NCI-H2171 treated with DMSO at 0.1 percent for 48 hours (cell line): ENCODE data around the gene CXXC1.
"Not testable (repeated sequence)": the region's sequence is repeated elsewhere in the genome, so short reads cannot be mapped to it uniquely, and the experiment has no call there.

Source experiments
- DNase-seq: peaks from one replicate; lab custom pipeline; 2025; lab: John Stamatoyannopoulos, UW

Gene CXXC1

DNA sequence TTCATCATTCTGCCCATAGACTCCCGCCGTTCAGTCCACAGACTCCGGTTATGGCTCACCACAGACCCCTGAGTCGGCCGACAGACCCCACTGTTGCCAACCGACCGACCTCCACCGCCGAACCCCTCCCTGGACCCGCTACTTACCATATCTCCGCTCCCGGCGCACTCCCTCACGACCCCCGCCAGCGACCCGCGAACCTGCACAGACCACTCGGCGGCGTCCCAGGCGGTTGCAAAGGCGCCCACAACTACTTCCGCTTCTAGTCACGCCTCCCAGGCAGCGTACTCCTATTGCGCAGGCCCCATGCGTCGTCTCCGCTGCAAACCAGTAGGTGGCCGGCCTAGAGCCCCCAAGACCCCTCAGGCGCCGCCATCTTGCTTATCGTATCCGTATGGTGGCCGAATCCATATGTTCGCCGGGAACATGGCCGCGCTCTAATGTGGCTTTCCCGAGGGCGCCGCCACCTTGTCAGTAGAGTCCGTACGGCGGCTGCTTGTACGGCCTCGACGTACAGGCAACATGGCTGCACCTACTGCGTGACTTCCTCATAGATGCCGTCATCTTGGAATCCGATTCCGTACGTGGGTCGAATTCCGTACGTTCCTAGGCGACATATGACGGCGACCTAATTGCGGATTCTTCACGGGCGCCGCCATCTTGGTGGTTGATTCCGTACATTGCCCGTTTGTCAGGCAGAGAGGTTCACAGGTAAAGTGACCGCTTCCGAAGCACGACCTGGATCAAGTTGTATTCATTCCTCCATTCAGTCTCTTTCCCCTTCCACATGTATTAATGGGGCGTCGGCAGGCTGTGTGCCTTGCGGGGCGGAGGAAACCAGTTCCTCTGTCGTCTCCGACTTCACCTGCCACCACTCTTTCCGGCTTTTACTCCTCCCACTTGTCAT, at the start of gene CXXC1:
Gene CXXC1, minus strand, starts transcription at position 252 of the 907 bp plus-strand sequence. Its CDS starts 103 bp downstream, at position 149.
- peak; percentile 99 for DNase-seq

- DNase-seq = no peak
These were observed 47.2 kb upstream of the CXXC1 start for GRCh38 chr18:50334546-50335152.

DNA sequence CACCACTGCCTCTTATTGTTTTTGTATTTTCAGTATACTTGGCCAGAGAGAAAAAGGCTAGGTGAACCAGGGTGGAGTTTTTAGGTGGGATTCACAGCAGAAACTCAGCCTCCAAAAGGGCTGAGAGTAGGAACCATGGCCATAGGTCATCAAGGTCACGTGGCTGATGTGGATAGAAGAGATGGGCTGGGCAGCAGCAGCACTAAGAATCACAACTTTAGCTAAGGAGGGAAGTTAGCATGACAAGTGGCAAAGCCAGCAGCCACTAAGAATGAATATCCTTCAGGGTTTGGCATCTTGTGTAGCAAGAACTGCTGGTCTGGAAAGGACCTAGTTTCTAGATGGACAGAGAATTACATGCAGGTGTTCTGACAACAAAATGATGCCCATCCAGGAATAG, 44.2 kb upstream of the CXXC1 start:
- DNase-seq = no peak

DNA sequence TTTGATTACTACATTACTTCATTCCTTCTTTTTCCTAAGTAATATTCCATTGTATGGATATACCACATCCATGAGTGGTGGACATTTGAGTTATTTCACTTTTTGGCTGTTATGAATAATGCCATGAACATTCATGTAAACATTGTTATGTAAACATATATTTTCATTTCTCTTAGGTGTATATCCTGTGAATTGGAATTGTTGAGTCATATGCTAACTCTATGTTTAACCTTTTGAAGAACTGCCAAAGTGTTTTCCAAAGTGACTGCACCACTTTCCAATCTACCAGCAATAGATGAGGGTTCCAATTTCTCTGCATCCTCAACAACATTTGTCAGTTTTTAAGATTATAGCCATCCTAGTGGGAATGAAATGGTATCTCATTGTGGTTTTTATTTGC, 42.7 kb upstream of the CXXC1 start:
- DNase-seq = no peak

GRCh38 chr18:50327983-50328382, 40.5 kb upstream of the CXXC1 start:
- DNase-seq = no peak

- no peak for DNase-seq
These were observed 33.2 kb upstream of the CXXC1 start for GRCh38 chr18:50320719-50321118.

- DNase-seq = no peak
These were observed 27.8 kb upstream of the CXXC1 start for GRCh38 chr18:50315100-50315871.

GRCh38 chr18:50313873-50314460, 26.5 kb upstream of the CXXC1 start:
- no peak for DNase-seq

DNA sequence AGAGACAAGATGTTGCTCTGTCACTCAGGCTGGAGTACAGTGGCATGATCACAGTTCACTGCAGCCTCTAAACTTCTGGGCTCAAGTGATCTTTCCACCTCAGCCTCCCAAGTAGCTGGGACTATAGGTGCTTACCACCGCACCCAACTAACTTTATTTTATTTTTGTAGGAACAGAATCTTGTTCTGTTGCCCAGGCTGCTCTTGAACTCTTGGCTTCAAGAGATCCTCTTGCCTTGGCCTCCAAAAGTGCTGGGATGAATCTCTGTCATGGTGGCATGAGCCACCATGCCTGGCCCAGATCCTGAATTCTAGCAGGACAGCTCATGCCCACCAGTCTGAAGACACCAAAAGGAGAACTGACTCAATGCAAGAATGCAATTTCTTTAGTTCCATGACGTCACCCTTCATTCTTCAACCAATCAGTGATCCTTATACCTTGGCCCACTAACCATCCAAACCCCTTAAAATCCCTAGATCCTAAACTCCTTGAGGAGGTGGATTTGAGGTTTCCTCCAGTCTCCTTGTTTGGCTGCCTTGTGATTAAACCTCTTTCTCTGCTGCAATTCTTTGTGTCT, 25.6 kb upstream of the CXXC1 start:
- no peak for DNase-seq

DNA sequence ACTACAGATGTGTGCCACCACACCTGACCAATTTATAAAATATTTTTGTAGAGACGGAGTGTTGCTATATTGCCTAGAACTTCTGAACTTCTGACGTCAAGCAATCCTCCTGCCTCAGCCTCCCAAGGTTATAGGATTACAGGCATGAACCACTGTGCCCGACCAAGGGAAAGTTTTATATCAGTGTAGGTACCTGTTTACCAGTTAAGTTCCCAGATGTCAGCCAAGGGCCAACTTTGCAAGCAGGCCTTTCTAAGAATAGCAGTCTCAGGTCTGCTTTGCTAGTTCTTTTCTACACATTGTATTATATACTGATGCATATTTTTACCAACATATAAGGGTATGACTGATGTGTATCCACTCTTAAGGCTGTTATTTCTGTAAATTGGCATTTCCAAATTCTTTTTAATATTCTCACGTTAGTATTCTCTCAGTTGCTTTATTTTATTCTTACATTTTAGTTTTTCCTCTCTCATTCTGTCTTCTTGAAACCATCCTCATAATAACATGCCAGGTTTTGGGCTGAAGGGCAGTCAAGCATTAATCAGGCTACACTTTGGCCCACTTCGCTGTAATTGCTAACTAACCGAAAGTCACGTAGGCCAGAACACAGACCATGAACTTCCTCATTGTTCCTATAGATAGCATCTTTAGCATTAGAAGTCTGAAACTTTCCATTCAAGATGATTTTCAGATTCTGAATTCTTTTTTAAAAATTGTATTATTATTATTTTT, 25.0 kb upstream of the CXXC1 start:
- DNase-seq = no peak

- no peak for DNase-seq
These were observed 24.2 kb upstream of the CXXC1 start for GRCh38 chr18:50311650-50312049.

GRCh38 chr18:50310080-50310479, 22.6 kb upstream of the CXXC1 start:
- no peak for DNase-seq

DNA sequence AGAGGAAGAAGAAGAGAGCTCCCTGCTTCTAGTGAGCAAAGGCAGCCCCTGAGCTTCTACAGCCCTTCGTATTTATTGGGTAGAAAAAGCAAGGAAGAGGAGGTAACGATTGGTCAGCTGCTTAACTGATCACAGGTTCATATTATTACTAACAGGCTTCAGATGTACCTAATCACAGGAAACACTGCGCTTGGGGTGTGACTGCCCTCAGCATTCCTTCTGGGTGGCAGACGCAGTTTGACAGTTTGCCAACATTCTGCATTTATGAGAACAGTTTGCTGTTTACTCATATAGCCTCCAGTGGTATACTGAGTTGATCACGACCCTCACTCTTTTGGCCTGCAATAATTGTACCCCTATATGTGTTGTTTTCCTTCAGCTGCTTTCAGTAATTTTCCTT, 21.4 kb upstream of the CXXC1 start:
- not testable (repeated sequence) for DNase-seq

- DNase-seq = peak; percentile 84
These were observed 20.4 kb upstream of the CXXC1 start for GRCh38 chr18:50307738-50308470.

DNA sequence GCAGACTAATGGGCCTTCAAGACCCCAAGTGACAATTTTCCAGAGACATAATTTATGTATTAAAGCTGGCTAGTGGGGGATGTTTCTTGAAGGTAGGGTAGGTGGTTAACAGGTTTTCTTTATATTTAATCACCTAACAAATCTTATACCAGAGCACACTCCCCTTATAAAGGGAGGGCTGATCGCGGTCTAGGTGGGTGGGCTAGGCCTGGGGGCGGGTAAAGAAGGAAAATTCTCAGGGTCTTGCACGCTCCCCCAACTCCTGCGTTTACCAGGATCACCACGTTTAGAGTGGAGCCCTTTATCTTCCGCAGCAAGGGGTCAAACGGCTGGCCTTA, 19.9 kb upstream of the CXXC1 start:
- DNase-seq = no peak

DNA sequence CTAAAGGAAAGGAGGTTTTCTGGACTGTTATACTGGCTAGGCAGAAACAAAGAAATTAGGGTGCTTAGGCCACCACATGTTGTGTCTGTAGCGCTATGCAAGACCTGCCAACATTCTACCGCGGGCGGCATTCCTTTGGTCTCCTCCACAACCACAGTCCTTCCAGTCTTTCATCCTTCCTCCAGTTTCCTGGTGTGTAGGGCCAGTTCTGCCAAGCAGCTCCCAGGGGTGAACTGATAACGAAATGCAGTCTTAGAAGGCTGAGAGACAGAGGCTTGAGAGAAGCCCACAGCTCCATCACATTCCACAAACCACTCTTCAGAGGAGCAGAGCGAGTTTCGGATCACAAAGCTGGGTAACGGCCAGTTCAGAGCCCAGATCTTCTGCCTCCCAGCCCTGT, 19.5 kb upstream of the CXXC1 start:
- DNase-seq = no peak

DNA sequence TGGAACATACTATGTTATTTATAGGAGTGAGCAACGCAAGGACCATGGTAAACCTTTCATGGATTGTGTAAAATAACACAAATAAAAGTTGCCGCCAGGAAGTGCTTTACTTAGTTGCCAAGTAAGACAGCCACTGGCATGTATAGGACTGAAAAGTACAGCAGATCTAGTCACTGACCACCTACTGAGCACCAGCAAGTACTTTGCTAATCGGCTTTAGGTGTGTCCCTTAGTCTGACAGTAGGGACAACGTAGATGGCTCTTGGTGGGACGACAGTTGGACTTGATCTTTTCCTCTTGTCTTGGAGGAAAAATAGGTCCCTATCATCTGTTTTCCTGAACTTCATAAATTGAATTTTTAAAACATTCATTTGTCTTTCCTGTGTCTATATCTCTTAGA, 13.6 kb upstream of the CXXC1 start:
- DNase-seq = no peak

- no peak for DNase-seq
These were observed 12.3 kb upstream of the CXXC1 start for GRCh38 chr18:50299626-50300388.

- no peak for DNase-seq
These were observed 11.2 kb upstream of the CXXC1 start for GRCh38 chr18:50298443-50299284.
